HG03432 (cell line): ENCODE results near the gene FOXE3.
"Not testable (repeated sequence)": the region's sequence is repeated elsewhere in the genome, so short reads cannot be mapped to it uniquely, and the experiment has no call there.

Source experiments
- ATAC-seq: cut with Tn5 transposase; IDR thresholded peaks from one replicate; pipeline ENCODE4 v1.9.1; 2021; ENCODE audit warnings: mild to moderate bottlenecking, moderate library complexity; ENCODE audit not compliant: unreplicated experiment

FOXE3 gene

GRCh38 chr1:47444562-47445465, 28.7 kb downstream of the FOXE3 start:
- no peak for ATAC-seq

GRCh38 chr1:47445823-47446550, 29.9 kb downstream of the FOXE3 start:
- ATAC-seq = no peak

- no peak for ATAC-seq
These were observed 32.6 kb downstream of the FOXE3 start for GRCh38 chr1:47448462-47449222.

- no peak for ATAC-seq
These were observed 33.9 kb downstream of the FOXE3 start for GRCh38 chr1:47449822-47450552.

GRCh38 chr1:47450606-47451005, 34.5 kb downstream of the FOXE3 start:
- ATAC-seq = no peak

- no peak for ATAC-seq
These were observed 36.3 kb downstream of the FOXE3 start for GRCh38 chr1:47452426-47452825.

GRCh38 chr1:47453910-47454309, 37.8 kb downstream of the FOXE3 start:
- not testable (repeated sequence) for ATAC-seq

- no peak for ATAC-seq
These were observed 40.2 kb downstream of the FOXE3 start for GRCh38 chr1:47456250-47456649.

GRCh38 chr1:47457547-47457946, 41.5 kb downstream of the FOXE3 start:
- not testable (repeated sequence) for ATAC-seq

GRCh38 chr1:47459253-47459788, 43.2 kb downstream of the FOXE3 start:
- no peak for ATAC-seq

- ATAC-seq = no peak
These were observed 44.0 kb downstream of the FOXE3 start for GRCh38 chr1:47460040-47460439.

GRCh38 chr1:47460456-47460855, 44.4 kb downstream of the FOXE3 start:
- ATAC-seq = no peak

GRCh38 chr1:47465605-47466004, 49.5 kb downstream of the FOXE3 start:
- ATAC-seq = no peak
